Glutamatergic neuron (in vitro differentiated cells): ENCODE results near the gene AXIN2. TPM values are rescaled to one million over a fixed set of nuclear protein-coding genes. Genes with fewer than 3 reads are reported as not detected.

ENCODE experiments used
- DNase-seq: peaks from one replicate; pipeline ENCODE4 v3.0.0; 2022
- H3K27ac Mint-ChIP-seq: one replicate; pipeline ENCODE4 v1.8.0; 2020; ENCODE audit warnings: mild to moderate bottlenecking, mixed read lengths, inconsistent platforms; ENCODE audit not compliant: unreplicated experiment
- H3K27me3 Mint-ChIP-seq: one replicate; pipeline ENCODE4 v1.8.0; 2020; ENCODE audit warnings: mild to moderate bottlenecking, moderate library complexity, mixed read lengths, inconsistent platforms; ENCODE audit not compliant: unreplicated experiment
- H3K36me3 Mint-ChIP-seq: one replicate; pipeline ENCODE4 v1.8.0; 2020; ENCODE audit warnings: mild to moderate bottlenecking, mixed read lengths, inconsistent platforms; ENCODE audit not compliant: unreplicated experiment
- H3K4me1 Mint-ChIP-seq: one replicate; pipeline ENCODE4 v1.8.0; 2020; ENCODE audit warnings: mild to moderate bottlenecking, low read depth, mixed read lengths, inconsistent platforms; ENCODE audit not compliant: unreplicated experiment
- H3K4me3 Mint-ChIP-seq: one replicate; pipeline ENCODE4 v1.8.0; 2020; ENCODE audit warnings: mild to moderate bottlenecking, mixed read lengths, inconsistent platforms; ENCODE audit not compliant: unreplicated experiment
- H3K9me3 Mint-ChIP-seq: one replicate; pipeline ENCODE4 v1.8.0; 2020; ENCODE audit warnings: mild to moderate bottlenecking, moderate library complexity, mixed read lengths, inconsistent platforms; ENCODE audit not compliant: unreplicated experiment
- long read RNA-seq: library from polyadenylated mRNA; unstranded; transcript quantifications from one replicate; pipeline ENCODE4 v2.0.0, GENCODE V29; 2020; ENCODE audit not compliant: unreplicated experiment
- total RNA-seq: library from RNA; stranded (reverse); fragmentation: NEBNext Ultra II Directional; extraction: Animal tissue kit (Norgen Biotek cat#: 25700); gene quantifications from one replicate; pipeline ENCODE4 v1.2.1, GENCODE V29; 2021; ENCODE audit not compliant: unreplicated experiment
- TF ChIP-seq, protein P1 (sequence below): fragments of 200-600 bp; sonication (generic); IDR thresholded peaks from one replicate; pipeline ENCODE4 v1.5.0; 2021; ENCODE audit not compliant: partially characterized antibody, unreplicated experiment

AXIN2 gene, protein sequence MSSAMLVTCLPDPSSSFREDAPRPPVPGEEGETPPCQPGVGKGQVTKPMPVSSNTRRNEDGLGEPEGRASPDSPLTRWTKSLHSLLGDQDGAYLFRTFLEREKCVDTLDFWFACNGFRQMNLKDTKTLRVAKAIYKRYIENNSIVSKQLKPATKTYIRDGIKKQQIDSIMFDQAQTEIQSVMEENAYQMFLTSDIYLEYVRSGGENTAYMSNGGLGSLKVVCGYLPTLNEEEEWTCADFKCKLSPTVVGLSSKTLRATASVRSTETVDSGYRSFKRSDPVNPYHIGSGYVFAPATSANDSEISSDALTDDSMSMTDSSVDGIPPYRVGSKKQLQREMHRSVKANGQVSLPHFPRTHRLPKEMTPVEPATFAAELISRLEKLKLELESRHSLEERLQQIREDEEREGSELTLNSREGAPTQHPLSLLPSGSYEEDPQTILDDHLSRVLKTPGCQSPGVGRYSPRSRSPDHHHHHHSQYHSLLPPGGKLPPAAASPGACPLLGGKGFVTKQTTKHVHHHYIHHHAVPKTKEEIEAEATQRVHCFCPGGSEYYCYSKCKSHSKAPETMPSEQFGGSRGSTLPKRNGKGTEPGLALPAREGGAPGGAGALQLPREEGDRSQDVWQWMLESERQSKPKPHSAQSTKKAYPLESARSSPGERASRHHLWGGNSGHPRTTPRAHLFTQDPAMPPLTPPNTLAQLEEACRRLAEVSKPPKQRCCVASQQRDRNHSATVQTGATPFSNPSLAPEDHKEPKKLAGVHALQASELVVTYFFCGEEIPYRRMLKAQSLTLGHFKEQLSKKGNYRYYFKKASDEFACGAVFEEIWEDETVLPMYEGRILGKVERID
- total RNA-seq, result 26.5 TPM
- long read RNA-seq, result 0 reads

DNA sequence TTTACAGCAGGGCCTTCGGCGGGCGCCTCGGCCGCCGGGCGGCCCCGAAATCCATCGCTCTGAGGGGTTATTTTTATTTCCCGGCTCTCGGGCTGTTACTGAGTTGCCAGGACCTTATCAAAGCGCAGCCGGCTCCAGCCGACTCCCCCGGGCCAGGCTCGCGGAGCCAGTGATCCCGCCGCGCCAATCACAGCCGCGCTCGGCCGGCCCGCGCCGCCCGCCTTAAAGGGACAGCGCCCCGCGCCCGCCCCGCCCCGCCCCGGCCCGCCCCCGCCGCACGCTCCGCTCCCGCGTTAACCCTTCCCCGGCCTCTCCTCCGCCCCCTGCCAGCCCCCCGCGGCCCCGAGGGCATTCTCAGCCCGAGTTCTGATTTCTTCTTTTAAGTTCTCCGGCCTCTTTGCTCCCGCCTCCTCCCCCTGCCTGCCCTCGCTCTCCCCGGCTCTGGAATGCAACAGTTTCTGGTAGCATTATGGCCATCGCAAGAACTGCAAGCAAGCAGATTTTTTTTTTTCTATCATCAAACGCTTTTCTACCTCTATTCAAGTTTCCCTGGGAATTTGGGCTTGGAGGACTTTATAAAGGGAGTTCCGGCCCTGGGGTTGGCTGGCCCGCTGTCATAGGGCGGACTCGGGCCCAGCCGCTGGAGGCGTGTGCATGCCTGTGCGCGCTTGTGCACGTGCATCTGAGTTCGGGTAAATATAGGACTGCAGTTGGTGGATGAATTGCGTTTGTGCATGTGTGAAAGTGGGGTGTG lies at the start of gene AXIN2:
AXIN2 (minus strand) TSS at position 197 of the 754 bp plus-strand sequence. CDS start 3,028 bp downstream, outside the sequence.
- peak within 1 kb of the TSS; percentile 56 for H3K27ac Mint-ChIP-seq
- TF ChIP-seq, protein P1, sequence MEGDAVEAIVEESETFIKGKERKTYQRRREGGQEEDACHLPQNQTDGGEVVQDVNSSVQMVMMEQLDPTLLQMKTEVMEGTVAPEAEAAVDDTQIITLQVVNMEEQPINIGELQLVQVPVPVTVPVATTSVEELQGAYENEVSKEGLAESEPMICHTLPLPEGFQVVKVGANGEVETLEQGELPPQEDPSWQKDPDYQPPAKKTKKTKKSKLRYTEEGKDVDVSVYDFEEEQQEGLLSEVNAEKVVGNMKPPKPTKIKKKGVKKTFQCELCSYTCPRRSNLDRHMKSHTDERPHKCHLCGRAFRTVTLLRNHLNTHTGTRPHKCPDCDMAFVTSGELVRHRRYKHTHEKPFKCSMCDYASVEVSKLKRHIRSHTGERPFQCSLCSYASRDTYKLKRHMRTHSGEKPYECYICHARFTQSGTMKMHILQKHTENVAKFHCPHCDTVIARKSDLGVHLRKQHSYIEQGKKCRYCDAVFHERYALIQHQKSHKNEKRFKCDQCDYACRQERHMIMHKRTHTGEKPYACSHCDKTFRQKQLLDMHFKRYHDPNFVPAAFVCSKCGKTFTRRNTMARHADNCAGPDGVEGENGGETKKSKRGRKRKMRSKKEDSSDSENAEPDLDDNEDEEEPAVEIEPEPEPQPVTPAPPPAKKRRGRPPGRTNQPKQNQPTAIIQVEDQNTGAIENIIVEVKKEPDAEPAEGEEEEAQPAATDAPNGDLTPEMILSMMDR, result peak; percentile 19
- peaks cover 3% of the 10 kb centered on the region for H3K4me1 Mint-ChIP-seq
- no peaks in the 10 kb centered on the region for H3K36me3 Mint-ChIP-seq
- H3K27me3 Mint-ChIP-seq, result peaks cover 11% of the 10 kb centered on the region
- peaks cover 8% of the 10 kb centered on the region for H3K9me3 Mint-ChIP-seq
- H3K4me3 Mint-ChIP-seq, result peak within 1 kb of the TSS; percentile 88
- peak; percentile 90 for DNase-seq

DNA sequence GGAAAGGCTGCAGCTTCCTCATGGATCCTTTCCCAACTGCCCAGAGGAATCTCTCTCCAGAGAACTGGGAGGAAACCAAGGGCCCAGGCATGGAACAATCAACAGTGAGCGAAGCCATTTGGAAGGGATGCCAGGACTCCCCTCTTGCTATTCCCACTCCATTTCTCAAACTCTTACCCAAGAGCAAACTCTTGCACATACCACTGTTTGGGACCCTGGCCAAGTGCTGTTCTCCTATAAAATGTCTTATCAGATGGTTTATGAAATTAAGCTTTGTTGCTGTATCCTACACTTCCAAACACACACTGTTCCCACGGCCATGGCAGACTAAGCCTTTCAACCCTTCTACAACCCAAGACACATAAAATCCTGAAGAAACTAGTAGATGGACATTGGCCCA lies 48.3 kb upstream of the AXIN2 start:
- H3K4me1 Mint-ChIP-seq, result no peaks in the 10 kb centered on the region
- no peak for DNase-seq
- H3K4me3 Mint-ChIP-seq, result no peak overlapping the region
- TF ChIP-seq, protein P1, result no peak
- H3K9me3 Mint-ChIP-seq, result peaks cover 3% of the 10 kb centered on the region
- no peak overlapping the region for H3K27ac Mint-ChIP-seq
- H3K36me3 Mint-ChIP-seq, result no peaks in the 10 kb centered on the region
- peaks cover 5% of the 10 kb centered on the region for H3K27me3 Mint-ChIP-seq

DNA sequence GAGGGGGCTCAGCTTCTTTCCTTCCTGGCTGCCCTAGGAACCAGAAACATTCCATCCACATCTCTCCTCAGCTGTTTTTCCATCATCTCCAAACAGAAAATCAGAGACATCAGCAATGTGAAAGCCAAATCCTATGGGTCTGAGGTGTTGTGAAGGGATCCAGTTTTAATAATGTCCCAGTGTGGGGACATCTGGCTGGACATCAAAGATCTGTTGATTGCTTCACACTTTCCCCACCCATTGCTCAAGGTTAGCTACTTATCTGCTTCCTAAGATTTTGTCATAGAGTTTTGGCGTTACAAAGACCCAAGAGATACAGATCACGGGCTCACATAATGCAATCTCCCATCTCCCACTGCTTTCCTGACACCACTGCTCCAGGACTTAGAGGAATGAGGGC lies 47.8 kb upstream of the AXIN2 start:
- Mint-ChIP-seq H3K9me3 (peaks cover 3% of the 10 kb centered on the region), H3K27me3 (peaks cover 7% of the 10 kb centered on the region), H3K4me1 (no peaks in the 10 kb centered on the region)

DNA sequence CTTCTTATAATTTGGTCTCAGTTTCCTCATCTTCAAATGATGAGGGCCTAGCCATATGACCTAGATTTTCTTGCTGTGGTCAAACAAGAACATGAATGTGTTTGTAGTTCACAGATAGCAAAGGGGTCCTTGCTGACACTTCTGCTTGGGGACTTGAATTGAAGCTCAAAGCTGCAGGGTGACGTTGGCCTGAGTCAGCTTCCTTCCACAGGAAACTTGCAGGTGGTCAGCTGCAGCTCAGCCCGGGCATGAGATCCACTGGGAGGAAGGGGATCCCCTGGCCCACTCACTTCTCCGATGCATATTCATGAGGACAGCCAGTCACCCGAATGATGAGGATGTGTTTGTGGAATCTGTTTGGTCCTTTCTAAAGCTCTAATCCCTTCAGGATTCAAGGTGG lies 42.6 kb upstream of the AXIN2 start:
- H3K27ac Mint-ChIP-seq, result no peak overlapping the region
- no peak for DNase-seq
- no peak overlapping the region for H3K4me3 Mint-ChIP-seq
- no peaks in the 10 kb centered on the region for H3K4me1 Mint-ChIP-seq
- TF ChIP-seq, protein P1, result no peak
- no peaks in the 10 kb centered on the region for H3K36me3 Mint-ChIP-seq
- peaks cover 2% of the 10 kb centered on the region for H3K27me3 Mint-ChIP-seq
- H3K9me3 Mint-ChIP-seq, result peaks cover 1% of the 10 kb centered on the region

More for the DNA sequence above, 47.8 kb upstream of the AXIN2 start:
- no peaks in the 10 kb centered on the region for H3K36me3 Mint-ChIP-seq
- no peak for DNase-seq
- TF ChIP-seq, protein P1, result no peak
- no peak overlapping the region for H3K27ac Mint-ChIP-seq
- H3K4me3 Mint-ChIP-seq, result no peak overlapping the region
